Ovary (tissue), 9 donors: ENCODE results near the gene LZIC. TPM values are rescaled to one million over a fixed set of nuclear protein-coding genes. Genes with fewer than 3 reads are reported as not detected.

ENCODE experiments used
- DNase-seq, 5 donors: peaks; one replicate each; pipeline ENCODE4 v3.0.0-alpha.2; 2019 to 2020
- H3K27ac ChIP-seq, 2 donors: fragments of 200-600 bp; one replicate each; pipeline versions ENCODE4 v1.5.1 to v1.8.0; 2019 to 2022
- H3K27me3 ChIP-seq: fragments of 200-600 bp; one replicate; pipeline ENCODE4 v1.8.0; 2022
- H3K36me3 ChIP-seq: fragments of 200-600 bp; sonication (generic); one replicate; pipeline ENCODE4 v1.5.1; 2019
- H3K4me1 ChIP-seq: one replicate; pipeline ENCODE4 v1.8.1; 2013; ENCODE audit warnings: mild to moderate bottlenecking, moderate library complexity; ENCODE audit not compliant: insufficient read depth
- H3K4me3 ChIP-seq: fragments of 200-600 bp; sonication (generic); one replicate; pipeline ENCODE4 v1.5.1; 2017
- H3K9me3 ChIP-seq, 2 donors: fragments of 200-600 bp in 1 of 2; sonication (generic) in 1 of 2; one replicate each; pipeline versions ENCODE4 v1.5.1 to v1.8.1; 2013 to 2019; ENCODE audit warnings: mild to moderate bottlenecking in 1 of 2, moderate library complexity in 1 of 2
- CTCF ChIP-seq, 3 donors: fragments of 450-650 bp in 2 of 3; fragments of 200-600 bp in 1 of 3; IDR thresholded peaks; one replicate each; pipeline versions ENCODE4 v1.5.1 to v1.8.0; 2016 to 2022; ENCODE audit warnings: antibody characterized with exemption in 3 of 3, mild to moderate bottlenecking in 1 of 3
- EP300 ChIP-seq: sonication (generic); formaldehyde crosslinking; IDR thresholded peaks from one replicate; pipeline ENCODE4 v1.6.1; 2017; ENCODE audit warnings: antibody characterized with exemption
- POLR2A ChIP-seq: fragments of 450-650 bp; IDR thresholded peaks from one replicate; pipeline ENCODE4 v1.6.1; 2017; ENCODE audit warnings: antibody characterized with exemption, mild to moderate bottlenecking, moderate library complexity
- WGBS, 3 donors: extraction: QIAGEN DNeasy Blood & Tissue Kit in 1 of 3; methylation state at CpG; one replicate each; pipeline versions ENCODE4 v1.1.5 to v1.1.7; 2013 to 2017; 5-methylcytosine and 5-hydroxymethylcytosine counted together
- intact Hi-C, 4 donors: fragments of 100-400 bp; cut with DNase I; formaldehyde crosslinking; loops; one replicate each; pipeline versions ENCODE4 v1.11.0 to v1.15.1; 2022 to 2023
- microRNA-seq, 3 donors: library from miRNA; unstranded; fragments of <30 nt; microRNA quantifications; one replicate each; pipeline versions ENCODE4 to v1.2.0, GENCODE V29; 2019 to 2020
- polyA plus RNA-seq, 2 donors: library from polyadenylated mRNA; stranded (reverse); fragments of 200-250 nt in 1 of 2; fragments of 350-450 nt in 1 of 2; fragmentation: Illumina TruSeq in 1 of 2; extraction: RNeasy Lipid Tissue Mini Kit (QIAGEN cat#74804) in 1 of 2; gene quantifications; one replicate each; pipeline ENCODE4 v1.2.3, GENCODE V29; 2013 to 2014
- small RNA-seq: library from RNA; depleted of rRNA; stranded (forward); fragments of <200 nt; gene quantifications from one replicate; pipeline ENCODE3, GENCODE V24; 2016
- total RNA-seq, 7 donors: library from RNA; depleted of rRNA in 2 of 7; stranded (reverse); fragments of >200 nt in 2 of 7; fragmentation: NEBNext Ultra II Directional in 3 of 7; extraction: Animal tissue kit (Norgen Biotek cat#: 25700) in 3 of 7; gene quantifications; one replicate each; pipeline versions ENCODE4 v1.1.0 to v1.2.4, GENCODE V29; 2016 to 2023
- donor health status: DM: no; HTN: no; CAD: no; lungs with moderate emphysema.
- donor health status: DM: no; HTN: no; CAD: no.
- donor health status: Bipolar disorder and iron deficiency.
- donor health status: DM: yes; HTN: yes; CAD: no.
- donor health status: DM: no; HTN: no; CAD: no.
- donor health status: DM: yes; HTN: yes; CAD: no.

LZIC gene
- total and polyA plus RNA-seq, 9 donors: 21.2 to 61.3 (median 40.2) TPM

GRCh38 chr1:9883585-9884449, 59.4 kb downstream of the LZIC start:
- intact Hi-C loops: no loop called here
- DNase-seq: no peak
- no peaks in the 10 kb centered on the region for H3K36me3 ChIP-seq
- no peaks in the 10 kb centered on the region for H3K27me3 ChIP-seq
- no peaks in the 10 kb centered on the region for H3K4me1 ChIP-seq
- WGBS, 3 donors: 66 to 81% (median 73%) methylated on average over 11 of the region's 11 CpGs
- H3K9me3 ChIP-seq: no peaks in the 10 kb centered on the region
- TF ChIP-seq EP300 (no peak), CTCF (IDR thresholded peaks at IDR 0.05) (no peak), POLR2A (no peak)
- H3K4me3 ChIP-seq: no peak overlapping the region
- H3K27ac ChIP-seq: no peak overlapping the region

GRCh38 chr1:9882945-9883303, 60.3 kb downstream of the LZIC start:
- WGBS, 3 donors: 90 to 94% (median 94%) methylated on average over 12 of the region's 12 CpGs
- no peaks in the 10 kb centered on the region for H3K27me3 ChIP-seq
- intact Hi-C loops: no loop called here
- no peak overlapping the region for H3K4me3 ChIP-seq
- H3K4me1 ChIP-seq: no peaks in the 10 kb centered on the region
- H3K9me3 ChIP-seq: no peaks in the 10 kb centered on the region
- no peak for TF ChIP-seq CTCF (IDR thresholded peaks at IDR 0.05)
- no peak overlapping the region for H3K27ac ChIP-seq
- no peak for DNase-seq
- no peaks in the 10 kb centered on the region for H3K36me3 ChIP-seq

- 86 to 89% (median 88%) methylated on average over 12 of the region's 12 CpGs for WGBS, 3 donors
- intact Hi-C loops: no loop called here
- TF ChIP-seq POLR2A: no peak
- no peak for TF ChIP-seq CTCF (IDR thresholded peaks at IDR 0.05)
- TF ChIP-seq EP300: no peak
- no peaks in the 10 kb centered on the region for H3K36me3 ChIP-seq
- H3K27me3 ChIP-seq: no peaks in the 10 kb centered on the region
- no peaks in the 10 kb centered on the region for H3K9me3 ChIP-seq
- DNase-seq: no peak
- H3K4me3 ChIP-seq: no peak overlapping the region
- H3K27ac ChIP-seq: no peak overlapping the region
- H3K4me1 ChIP-seq: no peaks in the 10 kb centered on the region
These were observed 60.8 kb downstream of the LZIC start for GRCh38 chr1:9882296-9882944.

- intact Hi-C loops: no loop called here
- WGBS, 3 donors: 82 to 88% (median 87%) methylated on average over 2 of the region's 2 CpGs
- H3K27me3 ChIP-seq: no peaks in the 10 kb centered on the region
- TF ChIP-seq CTCF (IDR thresholded peaks at IDR 0.05): no peak
- H3K4me1 ChIP-seq: no peaks in the 10 kb centered on the region
- H3K27ac ChIP-seq: no peak overlapping the region
- no peaks in the 10 kb centered on the region for H3K36me3 ChIP-seq
- DNase-seq: no peak
- no peak overlapping the region for H3K4me3 ChIP-seq
- no peaks in the 10 kb centered on the region for H3K9me3 ChIP-seq
These were observed 61.3 kb downstream of the LZIC start for GRCh38 chr1:9881838-9882249.

Small RNA genes within 50 kb of the gene (microRNA-seq; reads per million reads assigned to microRNA genes)
- 0 to 0.79 (median 0.18) reads per million in 3 donors for gene MIR5697

Small RNA genes within 50 kb of the gene (small RNA-seq; reads per million reads assigned to genes)
- gene MIR5697: not detected

Other genes starting within 250 kb of the LZIC start
- gene CLSTN1, start 119.4 kb downstream of the LZIC start, total RNA-seq: 100 to 1,000 TPM in 5 of 7 donors, 10 to 100 TPM in 2; 70.5 to 145 (median 119) TPM
- 100 to 1,000 TPM in 1 of 2 donors, 10 to 100 TPM in 1; 84.3 to 110 TPM for gene CLSTN1, start 119.4 kb downstream of the LZIC start, polyA plus RNA-seq
- 10 to 100 TPM; 16.6 to 28.5 (median 25.9) TPM for gene CTNNBIP1, start 33.1 kb downstream of the LZIC start, total RNA-seq
- gene CTNNBIP1, start 33.1 kb downstream of the LZIC start, polyA plus RNA-seq: 10 to 100 TPM; 10.4 to 18.5 TPM
- 1 to 10 TPM; 2.3 to 8.2 (median 5.8) TPM for gene NMNAT1, start 84 bp upstream of the LZIC start, total RNA-seq
- 10 to 100 TPM in 1 of 2 donors, 1 to 10 TPM in 1; 3.8 to 16.0 TPM for gene NMNAT1, start 84 bp upstream of the LZIC start, polyA plus RNA-seq
- gene RBP7, start 53.8 kb upstream of the LZIC start, total RNA-seq: 10 to 100 TPM in 3 of 7 donors, 1 to 10 TPM in 4; 1.5 to 23.5 (median 8.3) TPM
- 10 to 100 TPM; 28.8 to 53.4 TPM for gene RBP7, start 53.8 kb upstream of the LZIC start, polyA plus RNA-seq
- 10 to 100 TPM; 31.3 to 46.9 (median 38.9) TPM for gene UBE4B, start 89.6 kb upstream of the LZIC start, total RNA-seq
- gene UBE4B, start 89.6 kb upstream of the LZIC start, polyA plus RNA-seq: 10 to 100 TPM; 26.3 to 39.5 TPM